Gastroesophageal sphincter (tissue), 3 donors: ENCODE results near the gene IFIT5.

Experiments
- POLR2A ChIP-seq, 2 donors: fragments of 450-650 bp; IDR thresholded peaks; one replicate each; pipeline ENCODE4 v1.6.1; 2017; ENCODE audit warnings: antibody characterized with exemption in 2 of 2, mild to moderate bottlenecking in 2 of 2, moderate library complexity in 1 of 2
- POLR2AphosphoS5 ChIP-seq: sonication (generic); formaldehyde crosslinking; IDR thresholded peaks from one replicate; pipeline ENCODE4 v1.6.1; 2017; ENCODE audit warnings: antibody characterized with exemption
- TF ChIP-seq, protein P1 (sequence below), 4 experiments: fragments of 200-600 bp in 2 of 4; fragments of 450-650 bp in 2 of 4; sonication (generic) in 1 of 4; IDR thresholded peaks; one replicate each; pipeline ENCODE4 v1.5.1; 2017 to 2019; ENCODE audit warnings: antibody characterized with exemption in 4 of 4, mild to moderate bottlenecking in 2 of 4, moderate library complexity in 2 of 4

DNA sequence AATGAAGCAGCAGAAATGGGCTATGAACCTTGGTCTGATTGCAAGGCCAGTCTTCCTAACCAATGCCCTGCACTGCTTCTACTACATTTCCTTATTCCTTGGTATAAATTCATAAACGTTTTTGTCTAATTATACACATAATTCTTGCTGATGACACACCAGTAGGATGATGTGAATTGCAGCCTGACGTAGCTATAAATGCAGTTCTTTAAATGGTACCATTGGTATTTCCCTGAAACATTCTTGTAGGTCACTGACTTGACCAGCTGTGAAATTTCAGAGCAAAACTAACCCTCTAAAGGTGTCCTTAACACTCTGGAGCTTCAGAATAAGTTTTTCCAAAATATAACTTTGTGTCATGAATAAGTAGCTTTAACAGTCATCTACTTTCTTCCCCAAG, 50.8 kb downstream of the IFIT5 start:
- TF ChIP-seq, protein P1, sequence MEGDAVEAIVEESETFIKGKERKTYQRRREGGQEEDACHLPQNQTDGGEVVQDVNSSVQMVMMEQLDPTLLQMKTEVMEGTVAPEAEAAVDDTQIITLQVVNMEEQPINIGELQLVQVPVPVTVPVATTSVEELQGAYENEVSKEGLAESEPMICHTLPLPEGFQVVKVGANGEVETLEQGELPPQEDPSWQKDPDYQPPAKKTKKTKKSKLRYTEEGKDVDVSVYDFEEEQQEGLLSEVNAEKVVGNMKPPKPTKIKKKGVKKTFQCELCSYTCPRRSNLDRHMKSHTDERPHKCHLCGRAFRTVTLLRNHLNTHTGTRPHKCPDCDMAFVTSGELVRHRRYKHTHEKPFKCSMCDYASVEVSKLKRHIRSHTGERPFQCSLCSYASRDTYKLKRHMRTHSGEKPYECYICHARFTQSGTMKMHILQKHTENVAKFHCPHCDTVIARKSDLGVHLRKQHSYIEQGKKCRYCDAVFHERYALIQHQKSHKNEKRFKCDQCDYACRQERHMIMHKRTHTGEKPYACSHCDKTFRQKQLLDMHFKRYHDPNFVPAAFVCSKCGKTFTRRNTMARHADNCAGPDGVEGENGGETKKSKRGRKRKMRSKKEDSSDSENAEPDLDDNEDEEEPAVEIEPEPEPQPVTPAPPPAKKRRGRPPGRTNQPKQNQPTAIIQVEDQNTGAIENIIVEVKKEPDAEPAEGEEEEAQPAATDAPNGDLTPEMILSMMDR (IDR thresholded peaks at IDR 0.05) = no peak
- TF ChIP-seq POLR2A (IDR thresholded peaks at IDR 0.05) (no peak), POLR2AphosphoS5 (no peak)
